Activated T-cell treated with anti-CD3 and anti-CD28 coated beads for 24 hours (primary cell): ENCODE measurements around the gene PRKAG2.
"Not testable (repeated sequence)": the region's sequence is repeated elsewhere in the genome, so short reads cannot be mapped to it uniquely, and the experiment has no call there.

Experiments
- DNase-seq: peaks from one replicate; pipeline ENCODE4 v3.0.0-alpha.2; 2020; ENCODE audit warnings: low read depth

The PRKAG2 gene

GRCh38 chr7:151549083-151549482 lies 327.8 kb downstream of the PRKAG2 start:
- no peak for DNase-seq

- DNase-seq, result no peak
Observed at GRCh38 chr7:151544183-151544582, 332.7 kb downstream of the PRKAG2 start.

GRCh38 chr7:151542606-151543130 lies 334.2 kb downstream of the PRKAG2 start:
- no peak for DNase-seq

- no peak for DNase-seq
Observed at GRCh38 chr7:151541709-151542499, 335.0 kb downstream of the PRKAG2 start.

- no peak for DNase-seq
Observed at GRCh38 chr7:151540146-151540545, 336.8 kb downstream of the PRKAG2 start.

GRCh38 chr7:151539088-151539671 lies 337.7 kb downstream of the PRKAG2 start:
- DNase-seq, result no peak

- no peak for DNase-seq
Observed at GRCh38 chr7:151537818-151538561, 338.9 kb downstream of the PRKAG2 start.

GRCh38 chr7:151536178-151536577 lies 340.7 kb downstream of the PRKAG2 start:
- not testable (repeated sequence) for DNase-seq

GRCh38 chr7:151529842-151530241 lies 347.1 kb downstream of the PRKAG2 start:
- DNase-seq, result no peak

GRCh38 chr7:151524845-151525244 lies 352.1 kb downstream of the PRKAG2 start:
- DNase-seq, result no peak

GRCh38 chr7:151524331-151524730 lies 352.6 kb downstream of the PRKAG2 start:
- DNase-seq, result no peak

GRCh38 chr7:151520419-151521261 lies 356.3 kb downstream of the PRKAG2 start:
- no peak for DNase-seq

- DNase-seq, result peak; percentile 98
Observed at GRCh38 chr7:151519765-151520418, 357.0 kb downstream of the PRKAG2 start, which contains the start of gene RHEB. Gene RHEB (minus strand): TSS chr7:151519895. CDS start chr7:151519511, 384 bp downstream.

- DNase-seq, result peak; percentile 46
Observed at GRCh38 chr7:151518947-151519764, 357.8 kb downstream of the PRKAG2 start.

- DNase-seq, result peak; percentile 55
Observed at GRCh38 chr7:151518105-151518946, 358.6 kb downstream of the PRKAG2 start.

GRCh38 chr7:151517601-151518104 lies 359.3 kb downstream of the PRKAG2 start:
- no peak for DNase-seq

GRCh38 chr7:151515276-151515565 lies 361.7 kb downstream of the PRKAG2 start:
- DNase-seq, result no peak

GRCh38 chr7:151514461-151515275 lies 362.2 kb downstream of the PRKAG2 start:
- DNase-seq, result no peak
